ENCODE results near the gene TSPAN11. TPM values are rescaled to one million over a fixed set of nuclear protein-coding genes. Genes with fewer than 3 reads are reported as not detected.

Gene TSPAN11
- total RNA-seq, 1 donor from 2014 or later, result not detected

DNA sequence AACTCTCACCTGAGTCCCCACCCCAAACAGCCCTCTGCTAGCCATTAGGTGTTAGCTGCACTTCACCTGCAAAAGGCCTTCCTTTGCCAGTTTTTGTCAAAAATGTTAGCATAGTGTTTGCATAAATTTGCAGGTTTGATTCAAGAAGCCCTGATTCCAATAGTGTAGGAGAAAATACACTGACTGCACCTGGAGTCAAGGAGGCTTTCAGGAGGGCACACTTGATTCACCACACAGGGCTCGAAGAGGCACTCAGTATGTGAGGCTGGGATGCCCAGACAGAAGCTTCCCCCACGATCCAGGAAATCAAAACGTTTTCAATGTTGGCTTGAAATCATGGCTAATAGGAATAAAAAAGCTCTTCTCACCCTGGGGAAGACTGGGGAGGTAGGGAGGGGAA lies 106.6 kb downstream of the TSPAN11 start:
- TF ChIP-seq, protein P1, sequence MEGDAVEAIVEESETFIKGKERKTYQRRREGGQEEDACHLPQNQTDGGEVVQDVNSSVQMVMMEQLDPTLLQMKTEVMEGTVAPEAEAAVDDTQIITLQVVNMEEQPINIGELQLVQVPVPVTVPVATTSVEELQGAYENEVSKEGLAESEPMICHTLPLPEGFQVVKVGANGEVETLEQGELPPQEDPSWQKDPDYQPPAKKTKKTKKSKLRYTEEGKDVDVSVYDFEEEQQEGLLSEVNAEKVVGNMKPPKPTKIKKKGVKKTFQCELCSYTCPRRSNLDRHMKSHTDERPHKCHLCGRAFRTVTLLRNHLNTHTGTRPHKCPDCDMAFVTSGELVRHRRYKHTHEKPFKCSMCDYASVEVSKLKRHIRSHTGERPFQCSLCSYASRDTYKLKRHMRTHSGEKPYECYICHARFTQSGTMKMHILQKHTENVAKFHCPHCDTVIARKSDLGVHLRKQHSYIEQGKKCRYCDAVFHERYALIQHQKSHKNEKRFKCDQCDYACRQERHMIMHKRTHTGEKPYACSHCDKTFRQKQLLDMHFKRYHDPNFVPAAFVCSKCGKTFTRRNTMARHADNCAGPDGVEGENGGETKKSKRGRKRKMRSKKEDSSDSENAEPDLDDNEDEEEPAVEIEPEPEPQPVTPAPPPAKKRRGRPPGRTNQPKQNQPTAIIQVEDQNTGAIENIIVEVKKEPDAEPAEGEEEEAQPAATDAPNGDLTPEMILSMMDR (IDR thresholded peaks at IDR 0.05; ENCODE audit: insufficient read depth, low read length, severe bottlenecking), result no peak
- H3K4me3 ChIP-seq (ENCODE audit: low read depth, low read length), result no peak overlapping the region
- H3K27me3 ChIP-seq (ENCODE audit: control insufficient read depth, insufficient read depth, low read length), result peaks cover 1% of the 10 kb centered on the region
- no peak for DNase-seq (ENCODE audit: low read depth)
- no peaks in the 10 kb centered on the region for H3K36me3 ChIP-seq (ENCODE audit: control insufficient read depth, insufficient read depth, low read length)
- no peak for FAIRE-seq

DNA sequence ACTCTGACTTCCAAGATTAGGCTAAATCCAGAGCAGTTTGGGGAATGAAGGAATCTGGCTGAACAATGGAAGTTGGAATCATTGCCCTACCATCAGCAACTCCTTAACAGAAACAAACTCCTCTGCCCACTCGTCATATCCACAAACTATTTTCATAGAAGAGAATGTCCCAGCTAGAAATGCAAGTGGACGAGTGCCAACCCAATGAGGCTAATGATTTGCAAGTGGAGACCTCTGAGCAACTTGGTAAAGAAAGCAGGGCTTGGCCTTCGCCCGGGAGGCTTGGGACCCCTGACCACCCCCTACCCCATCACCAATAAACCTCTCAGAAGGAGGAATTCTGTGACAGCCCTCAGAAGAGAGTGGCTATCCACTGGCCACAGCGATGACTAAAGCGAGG lies 107.1 kb downstream of the TSPAN11 start:
- H3K27me3 ChIP-seq (ENCODE audit: control insufficient read depth, insufficient read depth, low read length), result peaks cover 1% of the 10 kb centered on the region
- no peak overlapping the region for H3K4me3 ChIP-seq (ENCODE audit: low read depth, low read length)
- FAIRE-seq (no peak), DNase-seq (ENCODE audit: low read depth) (no peak)
- no peaks in the 10 kb centered on the region for H3K36me3 ChIP-seq (ENCODE audit: control insufficient read depth, insufficient read depth, low read length)
- TF ChIP-seq, protein P1 (IDR thresholded peaks at IDR 0.05; ENCODE audit: insufficient read depth, low read length, severe bottlenecking), result no peak

DNA sequence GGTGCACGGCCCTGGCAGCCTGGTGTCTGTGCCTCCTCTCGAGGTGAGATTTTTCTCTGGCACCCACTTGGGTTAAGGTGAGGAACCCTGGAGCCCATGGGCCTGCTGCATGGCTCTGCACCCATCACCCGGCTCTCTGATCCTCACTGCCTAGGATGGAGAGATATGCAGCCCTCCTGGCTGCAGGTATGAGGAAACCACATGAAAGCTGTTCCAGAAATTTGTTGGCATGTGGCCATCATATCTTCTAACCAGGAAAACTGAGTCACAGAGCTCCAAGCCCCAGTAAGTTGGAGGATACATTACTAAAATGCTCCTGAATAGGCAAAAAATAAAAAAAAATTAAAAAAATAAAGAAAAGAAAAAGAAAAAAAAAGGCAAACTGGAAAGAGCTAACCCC lies 107.8 kb downstream of the TSPAN11 start:
- no peak overlapping the region for H3K4me3 ChIP-seq (ENCODE audit: low read depth, low read length)
- TF ChIP-seq, protein P1 (IDR thresholded peaks at IDR 0.05; ENCODE audit: insufficient read depth, low read length, severe bottlenecking), result no peak
- DNase-seq (ENCODE audit: low read depth) (peak; percentile 57), FAIRE-seq (no peak)
- H3K36me3 ChIP-seq (ENCODE audit: control insufficient read depth, insufficient read depth, low read length), result no peaks in the 10 kb centered on the region
- H3K27me3 ChIP-seq (ENCODE audit: control insufficient read depth, insufficient read depth, low read length), result peaks cover 2% of the 10 kb centered on the region

GRCh38 chr12:31035226-31035625 lies 108.7 kb downstream of the TSPAN11 start:
- Histone ChIP-seq H3K4me3 (ENCODE audit: low read depth, low read length) (no peak overlapping the region), H3K27me3 (ENCODE audit: control insufficient read depth, insufficient read depth, low read length) (peaks cover 4% of the 10 kb centered on the region), H3K36me3 (ENCODE audit: control insufficient read depth, insufficient read depth, low read length) (no peaks in the 10 kb centered on the region)
- no peak for FAIRE-seq
- TF ChIP-seq, protein P1 (IDR thresholded peaks at IDR 0.05; ENCODE audit: insufficient read depth, low read length, severe bottlenecking), result no peak
- DNase-seq (ENCODE audit: low read depth), result no peak

GRCh38 chr12:31035967-31036665 lies 109.6 kb downstream of the TSPAN11 start:
- FAIRE-seq, result no peak
- no peak overlapping the region for H3K4me3 ChIP-seq (ENCODE audit: low read depth, low read length)
- no peaks in the 10 kb centered on the region for H3K36me3 ChIP-seq (ENCODE audit: control insufficient read depth, insufficient read depth, low read length)
- peaks cover 4% of the 10 kb centered on the region for H3K27me3 ChIP-seq (ENCODE audit: control insufficient read depth, insufficient read depth, low read length)
- DNase-seq (ENCODE audit: low read depth), result peak; percentile 13
- TF ChIP-seq, protein P1 (IDR thresholded peaks at IDR 0.05; ENCODE audit: insufficient read depth, low read length, severe bottlenecking), result no peak

DNA sequence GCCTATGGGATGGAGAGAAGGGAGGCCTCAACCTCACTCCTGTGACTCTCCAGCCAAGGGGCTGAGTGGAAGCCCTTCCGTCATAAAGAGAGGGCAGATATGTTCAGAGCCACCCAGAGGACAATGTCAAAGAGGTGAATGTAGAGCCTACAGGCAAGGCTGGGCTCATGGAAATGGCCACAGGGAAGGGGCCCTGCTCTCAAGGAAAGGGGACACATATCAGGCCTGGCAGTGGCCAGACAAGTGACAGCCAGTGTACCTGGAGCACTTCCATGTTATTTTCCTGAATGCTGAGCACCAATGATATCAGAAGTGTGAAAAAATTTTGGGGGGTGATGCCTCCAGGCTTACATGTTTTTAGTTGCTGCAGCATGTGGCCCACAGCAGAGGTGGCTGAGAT lies 110.5 kb downstream of the TSPAN11 start:
- Histone ChIP-seq H3K4me3 (ENCODE audit: low read depth, low read length) (no peak overlapping the region), H3K36me3 (ENCODE audit: control insufficient read depth, insufficient read depth, low read length) (no peaks in the 10 kb centered on the region), H3K27me3 (ENCODE audit: control insufficient read depth, insufficient read depth, low read length) (peaks cover 4% of the 10 kb centered on the region)
- FAIRE-seq (peak; percentile 43), DNase-seq (ENCODE audit: low read depth) (no peak)
- TF ChIP-seq, protein P1 (IDR thresholded peaks at IDR 0.05; ENCODE audit: insufficient read depth, low read length, severe bottlenecking), result no peak
